Endothelial cell of umbilical vein (primary cell): Measurements from ENCODE around the gene DTNA. TPM values are rescaled to one million over a fixed set of nuclear protein-coding genes. Genes with fewer than 3 reads are reported as not detected.

Source experiments
- Bru-seq: library from RNA; stranded (reverse); fragments of 400-500 nt; gene quantifications from one replicate; lab custom pipeline; 2021; lab: Mats Ljungman, UMichigan
- BruChase-seq, 2 experiments: library from RNA; stranded (reverse); fragments of 400-500 nt; gene quantifications; one replicate each; lab custom pipeline; 2021; lab: Mats Ljungman, UMichigan
- BruUV-seq: library from RNA; stranded (reverse); fragments of 400-500 nt; replicated peaks from 2 replicates; lab custom pipeline; 2021; lab: Mats Ljungman, UMichigan
- CTCF ChIA-PET: fragments of 300-600, 350-600 bp; sonication (Branson Sonifier 250); formaldehyde crosslinking; loops from one replicate; lab custom pipeline; 2021; ENCODE audit warnings: antibody characterized with exemption, inconsistent platforms; lab: Charles Lee
- POLR2A ChIA-PET: fragments of 300-600, 350-600 bp; sonication (Branson Sonifier 250); formaldehyde crosslinking; loops from one replicate; lab custom pipeline; 2021; ENCODE audit warnings: antibody characterized with exemption, inconsistent platforms; lab: Charles Lee
- DNase-seq: peaks from one replicate; pipeline ENCODE4 v3.0.0-alpha.2; 2011; ENCODE audit warnings: low read depth, low spot score
- FAIRE-seq: peaks from 2 replicates; lab custom pipeline; 2011; peaks lifted over from hg19 to GRCh38; lab: Jason Lieb, UNC
- H2AFZ ChIP-seq: 2 replicates; pipeline ENCODE4 v1.6.0; 2012; ENCODE audit warnings: low read depth, low read length, control low read depth, inconsistent platforms
- H3K27ac ChIP-seq: 2 replicates; pipeline ENCODE4 v1.5.1; 2011; ENCODE audit warnings: low read depth, mild to moderate bottlenecking, control low read depth, low read length, moderate library complexity; ENCODE audit not compliant: insufficient read depth
- H3K27me3 ChIP-seq, 2 experiments: 2 replicates each; pipeline versions ENCODE4 v1.6.0 to v1.6.1; 2011; ENCODE audit warnings: low read length in 2 of 2, mixed read lengths in 1 of 2; ENCODE audit not compliant: control insufficient read depth in 2 of 2, insufficient read depth in 2 of 2
- H3K36me3 ChIP-seq, 2 experiments: 2 replicates in 1 of 2; 3 replicates in 1 of 2; pipeline ENCODE4 v1.5.1; 2011; ENCODE audit warnings: low read length in 2 of 2, mild to moderate bottlenecking in 1 of 2, moderate library complexity in 1 of 2; ENCODE audit not compliant: control insufficient read depth in 2 of 2, insufficient read depth in 2 of 2; ENCODE audit errors: extremely low read depth in 1 of 2
- H3K4me1 ChIP-seq: 3 replicates; pipeline ENCODE4 v1.5.1; 2011; ENCODE audit warnings: mild to moderate bottlenecking, low read length; ENCODE audit not compliant: control insufficient read depth, insufficient read depth; ENCODE audit errors: extremely low read depth
- H3K4me2 ChIP-seq: 2 replicates; pipeline ENCODE4 v1.6.1; 2011; ENCODE audit warnings: low read length, control low read depth, mixed read lengths; ENCODE audit not compliant: insufficient read depth
- H3K4me3 ChIP-seq, 3 experiments: fragments of 200-600 bp in 1 of 3; sonication (generic), shearing (Covaris generic) in 1 of 3; replicated peaks in 1 of 3; 2 replicates each; pipeline ENCODE4 v1.5.1; 2011 to 2016; ENCODE audit warnings: control low read depth in 3 of 3, low read length in 3 of 3, mild to moderate bottlenecking in 2 of 3, inconsistent platforms in 1 of 3, low read depth in 1 of 3, moderate library complexity in 1 of 3; ENCODE audit not compliant: insufficient read depth in 1 of 3
- H3K79me2 ChIP-seq: 2 replicates; pipeline ENCODE4 v1.6.0; 2012; ENCODE audit warnings: low read length, inconsistent platforms; ENCODE audit not compliant: control insufficient read depth, insufficient read depth
- H3K9ac ChIP-seq: replicated peaks from 2 replicates; pipeline ENCODE3; 2011; ENCODE audit warnings: low read length, control low read depth; ENCODE audit not compliant: insufficient read depth; ENCODE audit errors: extremely low read depth
- H3K9me1 ChIP-seq: replicated peaks from 3 replicates; pipeline ENCODE4 v1.6.0; 2011; ENCODE audit warnings: mild to moderate bottlenecking, low read length; ENCODE audit not compliant: control insufficient read depth, insufficient read depth; ENCODE audit errors: extremely low read depth
- H3K9me3 ChIP-seq: replicated peaks from 2 replicates; pipeline ENCODE4 v1.5.1; 2012; ENCODE audit warnings: low read length, inconsistent platforms; ENCODE audit not compliant: control insufficient read depth, insufficient read depth
- H4K20me1 ChIP-seq: replicated peaks from 2 replicates; pipeline ENCODE3; 2011; ENCODE audit warnings: mild to moderate bottlenecking, low read length; ENCODE audit not compliant: control insufficient read depth, insufficient read depth; ENCODE audit errors: extremely low read depth
- EZH2 ChIP-seq: IDR thresholded peaks from 2 replicates; pipeline ENCODE4 v1.6.1; 2012; ENCODE audit warnings: borderline replicate concordance, low read depth, mild to moderate bottlenecking, moderate library complexity, low read length, inconsistent platforms; ENCODE audit not compliant: severe bottlenecking
- FOS ChIP-seq: IDR thresholded peaks from 2 replicates; pipeline ENCODE4 v1.6.1; 2011; ENCODE audit warnings: mild to moderate bottlenecking, low read length, moderate library complexity, borderline replicate concordance; ENCODE audit not compliant: insufficient read depth
- JUN ChIP-seq: IDR thresholded peaks from 2 replicates; pipeline ENCODE4 v1.6.1; 2011; ENCODE audit warnings: borderline replicate concordance, low read depth; ENCODE audit not compliant: insufficient read length, insufficient read depth
- POLR2A ChIP-seq: IDR thresholded peaks from 2 replicates; pipeline ENCODE4 v1.6.1; 2012; ENCODE audit warnings: low read depth, mild to moderate bottlenecking, control low read depth, low read length
- POLR2AphosphoS5 ChIP-seq: IDR thresholded peaks from 2 replicates; pipeline ENCODE4 v1.6.1; 2012; ENCODE audit warnings: low read depth, mild to moderate bottlenecking, control low read depth, low read length, moderate library complexity; ENCODE audit not compliant: insufficient read depth
- dilution Hi-C: fragments of 300-500 bp; cut with MboI; formaldehyde crosslinking; loops from one replicate; pipeline ENCODE4 v1.15.0; 2019; ENCODE audit warnings: low sequenced_read_pairs; ENCODE audit not compliant: extremely low pct_ligation_motif_present
- intact Hi-C: fragments of 100-400 bp; cut with micrococcal nuclease; formaldehyde crosslinking; loops from one replicate; pipeline ENCODE4 v1.10.0; 2022
- long read RNA-seq: library from polyadenylated mRNA; stranded (forward); transcript quantifications from one replicate; pipeline ENCODE4 v2.0.0, GENCODE V29; 2021
- polyA minus RNA-seq, 3 experiments: library from RNA; depleted of rRNA, polyadenylated mRNA; stranded (reverse); fragments of >200 nt; gene quantifications; 1 replicate in 1 of 3; 2 replicates in 2 of 3; pipeline ENCODE4 v1.2.3, GENCODE V29; 2011
- polyA plus RNA-seq, 4 experiments: library from polyadenylated mRNA; depleted of rRNA in 3 of 4; stranded (reverse) in 3 of 4; unstranded in 1 of 4; fragments of >200 nt; gene quantifications; 2 replicates each; pipeline versions ENCODE4 v1.2.1 to v1.2.3, GENCODE V29; 2011 to 2012; ENCODE audit warnings: missing spikeins in 1 of 4
- total RNA-seq: library from RNA; stranded (reverse); gene quantifications from 2 replicates; pipeline ENCODE4 v1.2.3, GENCODE V29; 2021
- TF ChIP-seq, protein P1 (sequence below): IDR thresholded peaks from 2 replicates; pipeline ENCODE4 v1.6.1; 2011; ENCODE audit not compliant: insufficient read depth, insufficient read length

DTNA gene
- total RNA-seq (15.3 and 16.8 TPM in 2 replicates), polyA plus RNA-seq (6.6 and 9.0 TPM in 2 replicates), polyA minus RNA-seq (20.2 and 28.5 TPM in 2 replicates), Bru-seq, nascent RNA (percentile 64 among the genes with signal in this experiment), BruChase-seq, experiment 1, labeled RNA remaining after a 6-hour chase (percentile 44 among the genes with signal in this experiment), BruChase-seq, experiment 2, labeled RNA remaining after a 2-hour chase (percentile 55 among the genes with signal in this experiment)
- 6.2 and 6.5 TPM in 2 replicates for polyA plus RNA-seq (2011; cell fraction: cytosol; rRNA removed)
- 16.6 and 19.9 TPM in 2 replicates for polyA plus RNA-seq (2011; cell fraction: nucleus; rRNA removed)
- polyA plus RNA-seq (2012), result 4.4 and 8.7 TPM in 2 replicates
- 1.1 TPM for polyA minus RNA-seq (2011; cell fraction: cytosol; rRNA and poly(A)+ RNA removed)
- 36.4 and 48.4 TPM in 2 replicates for polyA minus RNA-seq (2011; cell fraction: nucleus; rRNA and poly(A)+ RNA removed)
- long read RNA-seq, partial matches to known transcripts, result 1 of 11 reads
- long read RNA-seq, other reads (novel, unspliced or antisense), result 10 of 11 reads

DNA sequence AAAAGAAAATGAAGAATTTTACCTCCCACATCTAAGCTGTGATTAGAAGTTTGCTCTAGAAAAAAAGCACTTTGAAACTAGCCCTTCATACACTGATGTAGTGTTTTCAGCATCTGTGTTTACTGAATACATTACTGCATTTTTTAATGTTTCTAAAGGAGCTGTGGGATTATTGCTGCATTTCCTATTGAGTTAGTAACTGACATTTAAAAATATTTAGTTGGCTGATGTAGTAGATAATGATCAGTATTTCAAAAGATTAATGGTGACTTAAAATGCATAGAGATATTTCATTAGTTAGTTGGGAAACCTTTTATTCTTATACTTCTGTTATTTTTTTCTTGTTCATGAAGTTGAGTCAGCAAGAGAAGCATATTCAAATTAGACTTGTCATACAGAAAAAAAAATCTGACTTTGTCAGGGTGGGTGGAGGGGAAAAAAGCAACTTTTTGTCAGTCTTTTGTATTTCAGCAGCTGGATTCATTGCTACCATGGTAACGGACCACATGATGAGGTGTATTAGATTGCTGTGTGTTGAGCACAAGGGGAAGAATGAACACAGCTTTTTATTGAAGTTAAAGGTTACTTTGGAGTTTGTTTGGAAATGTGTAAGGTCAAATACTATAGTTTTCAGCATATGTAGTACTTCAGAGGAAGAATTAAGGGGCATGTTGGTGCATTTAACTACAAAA lies at the start of gene DTNA:
Gene DTNA, plus strand, starts transcription at position 549 of the 692 bp plus-strand sequence. CDS start 45,679 bp downstream, outside the sequence.
- H3K9me3 ChIP-seq, result no peaks in the 10 kb centered on the region
- BruUV-seq, result no TSS peak
- no peaks in the 10 kb centered on the region for H3K27me3 ChIP-seq
- H3K9ac ChIP-seq, result no peak within 1 kb of the TSS
- H3K36me3 ChIP-seq, result no peaks in the 10 kb centered on the region
- ChIA-PET POLR2A (no interaction called here), CTCF (interaction anchor here (0.7 to 5.0 kb wide), 4 partner anchors 12 to 78 kb away, joined by 3 to 61 read pairs (median 4); no protein-coding TSS in a partner anchor)
- H3K9me1 ChIP-seq, result no peaks in the 10 kb centered on the region
- intact Hi-C loops (no loop called here), dilution Hi-C loops (no loop called here)
- peaks cover 25% of the 10 kb centered on the region for H3K4me1 ChIP-seq
- TF ChIP-seq POLR2A, result no peak
- TF ChIP-seq FOS, result peak; percentile 15
- H3K4me2 ChIP-seq, result no peak within 1 kb of the TSS
- no peak within 1 kb of the TSS for H3K27ac ChIP-seq
- FAIRE-seq (no peak), DNase-seq (peak; percentile 72)
- no peaks in the 10 kb centered on the region for H3K79me2 ChIP-seq
- no peak within 1 kb of the TSS for H2AFZ ChIP-seq
- no peak within 1 kb of the TSS for H3K4me3 ChIP-seq
- no peaks in the 10 kb centered on the region for H4K20me1 ChIP-seq

- Histone ChIP-seq H3K27me3 (no peaks in the 10 kb centered on the region), H3K4me3 (no peak overlapping the region), H3K4me2 (no peak overlapping the region), H2AFZ (no peak overlapping the region), H3K36me3 (no peaks in the 10 kb centered on the region), H3K9ac (no peak overlapping the region), H3K79me2 (no peaks in the 10 kb centered on the region), H3K27ac (peak overlapping the region; percentile 90), H3K4me1 (peaks cover 21% of the 10 kb centered on the region), H3K9me1 (no peaks in the 10 kb centered on the region), H3K9me3 (no peaks in the 10 kb centered on the region), H4K20me1 (no peaks in the 10 kb centered on the region)
- dilution Hi-C loops (no loop called here), intact Hi-C loops (loop anchor here (2.0 to 10.0 kb wide), 4 partner anchors 46 to 536 kb away; no protein-coding TSS in a partner anchor)
- CTCF ChIA-PET, result interaction anchor here (0.8 to 8.5 kb wide), 32 partner anchors 11 to 1429 kb away, joined by 3 to 314 read pairs (median 6); partner anchors contain the start of gene DTNA
- BruUV-seq, result no TSS peak
- DNase-seq (no peak), FAIRE-seq (no peak)
- TF ChIP-seq EZH2, result no peak
- no peak for TF ChIP-seq FOS
- TF ChIP-seq POLR2A, result no peak
- TF ChIP-seq, protein P1, sequence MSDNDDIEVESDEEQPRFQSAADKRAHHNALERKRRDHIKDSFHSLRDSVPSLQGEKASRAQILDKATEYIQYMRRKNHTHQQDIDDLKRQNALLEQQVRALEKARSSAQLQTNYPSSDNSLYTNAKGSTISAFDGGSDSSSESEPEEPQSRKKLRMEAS, result no peak
- no peak for TF ChIP-seq POLR2AphosphoS5
- no peak for TF ChIP-seq JUN
- POLR2A ChIA-PET, result no interaction called here
Observed at GRCh38 chr18:34660572-34660971, 49.5 kb upstream of the DTNA start.
